Ovary (tissue), 10 donors: ENCODE measurements around the gene ZNF19. TPM values are rescaled to one million over a fixed set of nuclear protein-coding genes. Genes with fewer than 3 reads are reported as not detected.

Experiments
- DNase-seq, 5 donors: peaks; one replicate each; pipeline ENCODE4 v3.0.0-alpha.2; 2019 to 2020
- H3K27ac ChIP-seq, 2 donors: fragments of 200-600 bp; one replicate each; pipeline versions ENCODE4 v1.5.1 to v1.8.0; 2019 to 2022
- H3K27me3 ChIP-seq: fragments of 200-600 bp; one replicate; pipeline ENCODE4 v1.8.0; 2022
- H3K36me3 ChIP-seq: fragments of 200-600 bp; sonication (generic); one replicate; pipeline ENCODE4 v1.5.1; 2019
- H3K4me1 ChIP-seq: one replicate; pipeline ENCODE4 v1.8.1; 2013; ENCODE audit warnings: mild to moderate bottlenecking, moderate library complexity; ENCODE audit not compliant: insufficient read depth
- H3K4me3 ChIP-seq: fragments of 200-600 bp; sonication (generic); one replicate; pipeline ENCODE4 v1.5.1; 2017
- H3K9me3 ChIP-seq, 2 donors: fragments of 200-600 bp in 1 of 2; sonication (generic) in 1 of 2; one replicate each; pipeline versions ENCODE4 v1.5.1 to v1.8.1; 2013 to 2019; ENCODE audit warnings: mild to moderate bottlenecking in 1 of 2, moderate library complexity in 1 of 2
- EP300 ChIP-seq: sonication (generic); formaldehyde crosslinking; IDR thresholded peaks from one replicate; pipeline ENCODE4 v1.6.1; 2017; ENCODE audit warnings: antibody characterized with exemption
- POLR2A ChIP-seq: fragments of 450-650 bp; IDR thresholded peaks from one replicate; pipeline ENCODE4 v1.6.1; 2017; ENCODE audit warnings: antibody characterized with exemption, mild to moderate bottlenecking, moderate library complexity
- WGBS, 3 donors: extraction: QIAGEN DNeasy Blood & Tissue Kit in 1 of 3; methylation state at CpG; one replicate each; pipeline versions ENCODE4 v1.1.5 to v1.1.7; 2013 to 2017; 5-methylcytosine and 5-hydroxymethylcytosine counted together
- intact Hi-C, 4 donors: fragments of 100-400 bp; cut with DNase I; formaldehyde crosslinking; loops; one replicate each; pipeline versions ENCODE4 v1.11.0 to v1.15.1; 2022 to 2023
- long read RNA-seq, 3 donors: library from polyadenylated mRNA in 2 of 3; unstranded in 2 of 3; transcript quantifications; one replicate each; pipeline ENCODE4 v2.0.0 and lab custom pipeline, GENCODE V29; 2021 to 2026
- polyA plus RNA-seq, 2 donors: library from polyadenylated mRNA; stranded (reverse); fragments of 200-250 nt in 1 of 2; fragments of 350-450 nt in 1 of 2; fragmentation: Illumina TruSeq in 1 of 2; extraction: RNeasy Lipid Tissue Mini Kit (QIAGEN cat#74804) in 1 of 2; gene quantifications; one replicate each; pipeline ENCODE4 v1.2.3, GENCODE V29; 2013 to 2014
- total RNA-seq, 7 donors: library from RNA; depleted of rRNA in 2 of 7; stranded (reverse); fragments of >200 nt in 2 of 7; fragmentation: NEBNext Ultra II Directional in 3 of 7; extraction: Animal tissue kit (Norgen Biotek cat#: 25700) in 3 of 7; gene quantifications; one replicate each; pipeline versions ENCODE4 v1.1.0 to v1.2.4, GENCODE V29; 2016 to 2023
- TF ChIP-seq, protein P1 (sequence below), 3 donors: fragments of 450-650 bp in 2 of 3; fragments of 200-600 bp in 1 of 3; IDR thresholded peaks; one replicate each; pipeline versions ENCODE4 v1.5.1 to v1.8.0; 2016 to 2022; ENCODE audit warnings: antibody characterized with exemption in 3 of 3, mild to moderate bottlenecking in 1 of 3
- donor health status: DM: no; HTN: no; CAD: no; lungs with moderate emphysema.
- donor health status: DM: no; HTN: no; CAD: no.
- donor health status: Bipolar disorder and iron deficiency.
- donor health status: DM: yes; HTN: yes; CAD: no.
- donor health status: DM: no; HTN: no; CAD: no.
- donor health status: DM: yes; HTN: yes; CAD: no.

ZNF19 gene
- total RNA-seq = 1 to 10 TPM; 3.7 to 9.9 (median 6.0) TPM
- polyA plus RNA-seq = 1 to 10 TPM; 4.0 to 5.5 TPM
- long read RNA-seq, donor 1, transcript ZNF19-214 (5 exons, 1,947 nt) = major isoform, 5 of 27 reads
- long read RNA-seq, donor 1, partial matches to known transcripts = 12 of 27 reads
- long read RNA-seq, donor 1, other reads (novel, unspliced or antisense) = 10 of 27 reads
- long read RNA-seq, donor 2, partial matches to known transcripts = 0 of 1 reads
- long read RNA-seq, donor 2, other reads (novel, unspliced or antisense) = 0 of 1 reads
- long read RNA-seq, donor 3, partial matches to known transcripts = 4 of 6 reads
- long read RNA-seq, donor 3, other reads (novel, unspliced or antisense) = 1 of 6 reads

DNA sequence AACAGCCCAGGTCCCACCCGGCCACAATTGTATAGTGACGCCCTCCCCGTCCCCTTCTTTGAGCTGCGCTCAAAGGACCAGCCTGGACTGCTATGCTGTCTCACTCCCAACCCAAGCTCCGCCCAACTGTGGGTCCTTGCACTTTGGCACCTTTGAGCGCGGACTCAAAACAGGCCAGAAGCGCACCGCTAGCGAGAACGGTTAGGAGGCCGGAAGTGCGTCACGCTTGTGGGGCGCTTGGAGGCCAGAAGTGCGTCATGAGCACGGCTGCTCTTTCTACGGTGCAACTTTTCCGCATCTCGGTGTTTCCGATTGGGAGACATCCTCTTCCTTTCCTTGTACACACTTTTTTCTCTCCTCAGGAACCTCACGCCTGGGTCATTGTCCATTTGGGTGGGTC is at the start of gene ZNF19:
Gene ZNF19 (minus strand): TSS at position 203 of the 400 bp plus-strand sequence. CDS start 7,210 bp downstream, outside the sequence.
- Histone ChIP-seq H3K27ac (no peak within 1 kb of the TSS), H3K4me3 (no peak within 1 kb of the TSS), H3K27me3 (no peaks in the 10 kb centered on the region), H3K9me3 (no peaks in the 10 kb centered on the region), H3K36me3 (no peaks in the 10 kb centered on the region), H3K4me1 (no peaks in the 10 kb centered on the region)
- TF ChIP-seq POLR2A (no peak), EP300 (no peak)
- TF ChIP-seq, protein P1, sequence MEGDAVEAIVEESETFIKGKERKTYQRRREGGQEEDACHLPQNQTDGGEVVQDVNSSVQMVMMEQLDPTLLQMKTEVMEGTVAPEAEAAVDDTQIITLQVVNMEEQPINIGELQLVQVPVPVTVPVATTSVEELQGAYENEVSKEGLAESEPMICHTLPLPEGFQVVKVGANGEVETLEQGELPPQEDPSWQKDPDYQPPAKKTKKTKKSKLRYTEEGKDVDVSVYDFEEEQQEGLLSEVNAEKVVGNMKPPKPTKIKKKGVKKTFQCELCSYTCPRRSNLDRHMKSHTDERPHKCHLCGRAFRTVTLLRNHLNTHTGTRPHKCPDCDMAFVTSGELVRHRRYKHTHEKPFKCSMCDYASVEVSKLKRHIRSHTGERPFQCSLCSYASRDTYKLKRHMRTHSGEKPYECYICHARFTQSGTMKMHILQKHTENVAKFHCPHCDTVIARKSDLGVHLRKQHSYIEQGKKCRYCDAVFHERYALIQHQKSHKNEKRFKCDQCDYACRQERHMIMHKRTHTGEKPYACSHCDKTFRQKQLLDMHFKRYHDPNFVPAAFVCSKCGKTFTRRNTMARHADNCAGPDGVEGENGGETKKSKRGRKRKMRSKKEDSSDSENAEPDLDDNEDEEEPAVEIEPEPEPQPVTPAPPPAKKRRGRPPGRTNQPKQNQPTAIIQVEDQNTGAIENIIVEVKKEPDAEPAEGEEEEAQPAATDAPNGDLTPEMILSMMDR (IDR thresholded peaks at IDR 0.05) = no peak
- 88 to 89% (median 89%) methylated on average over 22 of the region's 22 CpGs for WGBS, 3 donors
- intact Hi-C loops = no loop called here
- no peak for DNase-seq

DNA sequence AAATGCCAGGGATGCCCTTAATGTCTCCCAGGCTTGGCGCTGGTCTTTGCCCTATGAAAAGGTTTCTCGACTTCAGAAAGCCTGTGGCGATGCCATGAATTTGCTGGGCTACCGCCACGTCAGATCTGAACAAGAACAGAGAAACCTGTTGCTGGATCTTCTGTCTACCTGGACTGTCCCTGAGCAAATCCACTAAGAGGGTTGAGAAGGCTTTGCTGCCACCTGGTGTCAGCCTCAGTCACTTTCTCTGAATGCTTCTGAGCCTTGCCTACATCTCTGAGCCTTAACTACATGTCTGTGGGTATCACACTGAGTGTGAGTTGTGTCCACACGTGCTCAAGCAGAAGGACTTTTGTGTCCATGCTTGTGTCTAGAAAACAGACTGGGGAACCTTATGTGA is 48.5 kb upstream of the ZNF19 start:
- DNase-seq = no peak

DNA sequence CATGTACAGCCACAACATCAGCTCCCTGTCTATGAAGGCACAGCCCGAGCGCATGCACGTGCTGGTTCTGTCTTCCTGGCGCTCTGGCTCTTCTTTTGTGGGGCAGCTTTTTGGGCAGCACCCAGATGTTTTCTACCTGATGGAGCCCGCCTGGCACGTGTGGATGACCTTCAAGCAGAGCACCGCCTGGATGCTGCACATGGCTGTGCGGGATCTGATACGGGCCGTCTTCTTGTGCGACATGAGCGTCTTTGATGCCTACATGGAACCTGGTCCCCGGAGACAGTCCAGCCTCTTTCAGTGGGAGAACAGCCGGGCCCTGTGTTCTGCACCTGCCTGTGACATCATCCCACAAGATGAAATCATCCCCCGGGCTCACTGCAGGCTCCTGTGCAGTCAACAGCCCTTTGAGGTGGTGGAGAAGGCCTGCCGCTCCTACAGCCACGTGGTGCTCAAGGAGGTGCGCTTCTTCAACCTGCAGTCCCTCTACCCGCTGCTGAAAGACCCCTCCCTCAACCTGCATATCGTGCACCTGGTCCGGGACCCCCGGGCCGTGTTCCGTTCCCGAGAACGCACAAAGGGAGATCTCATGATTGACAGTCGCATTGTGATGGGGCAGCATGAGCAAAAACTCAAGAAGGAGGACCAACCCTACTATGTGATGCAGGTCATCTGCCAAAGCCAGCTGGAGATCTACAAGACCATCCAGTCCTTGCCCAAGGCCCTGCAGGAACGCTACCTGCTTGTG is 47.8 kb upstream of the ZNF19 start:
- H3K27ac ChIP-seq = no peak overlapping the region
- no peak for TF ChIP-seq EP300
- TF ChIP-seq POLR2A = no peak
- TF ChIP-seq, protein P1 (IDR thresholded peaks at IDR 0.05) = no peak
- no peaks in the 10 kb centered on the region for H3K9me3 ChIP-seq
- H3K4me3 ChIP-seq = no peak overlapping the region
- no peaks in the 10 kb centered on the region for H3K36me3 ChIP-seq
- H3K27me3 ChIP-seq = no peaks in the 10 kb centered on the region
- intact Hi-C loops = no loop called here
- WGBS, 3 donors = 91 to 94% (median 93%) methylated on average over 28 of the region's 28 CpGs
- DNase-seq = no peak
- H3K4me1 ChIP-seq = no peaks in the 10 kb centered on the region

More for the DNA sequence above, 48.5 kb upstream of the ZNF19 start:
- Histone ChIP-seq H3K9me3 (no peaks in the 10 kb centered on the region), H3K27ac (no peak overlapping the region), H3K4me1 (no peaks in the 10 kb centered on the region), H3K27me3 (no peaks in the 10 kb centered on the region), H3K4me3 (no peak overlapping the region), H3K36me3 (no peaks in the 10 kb centered on the region)
- WGBS, 3 donors = 67 to 70% (median 69%) methylated on average over 6 of the region's 6 CpGs
- intact Hi-C loops = no loop called here
- TF ChIP-seq POLR2A (no peak), EP300 (no peak)
- TF ChIP-seq, protein P1 (IDR thresholded peaks at IDR 0.05) = no peak

DNA sequence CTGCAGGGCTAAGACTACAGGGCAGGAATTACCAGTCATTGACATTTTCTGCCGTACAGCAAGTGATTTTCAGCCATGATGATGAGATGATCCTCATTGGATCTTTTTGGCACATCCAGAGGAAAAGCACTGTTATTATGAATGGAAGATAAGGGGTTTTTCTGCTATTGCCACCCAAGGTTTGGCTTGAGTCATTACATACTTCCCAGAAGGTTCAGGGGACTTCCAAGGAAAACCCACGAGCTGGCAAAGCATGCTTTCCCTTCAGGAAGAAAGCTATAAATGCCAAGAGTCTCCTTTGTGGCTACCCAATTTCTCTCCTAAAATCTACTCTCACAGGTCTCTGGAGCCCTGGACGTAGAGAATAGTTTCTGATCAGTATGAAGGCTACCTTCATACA is 43.2 kb upstream of the ZNF19 start:
- Histone ChIP-seq H3K36me3 (no peaks in the 10 kb centered on the region), H3K4me3 (no peak overlapping the region), H3K27ac (no peak overlapping the region), H3K27me3 (no peaks in the 10 kb centered on the region), H3K9me3 (no peaks in the 10 kb centered on the region), H3K4me1 (no peaks in the 10 kb centered on the region)
- no peak for DNase-seq
- 66 to 71% (median 69%) methylated on average over 3 of the region's 3 CpGs for WGBS, 3 donors
- intact Hi-C loops = no loop called here
- no peak for TF ChIP-seq EP300
- TF ChIP-seq, protein P1 (IDR thresholded peaks at IDR 0.05) = no peak
- TF ChIP-seq POLR2A = no peak
